ENCODE results near the gene L2HGDH. TPM values are rescaled to one million over a fixed set of nuclear protein-coding genes. Genes with fewer than 3 reads are reported as not detected.

L2HGDH gene
- total RNA-seq, 1 experiment from 2014 or later, result 16.9 TPM

- Histone ChIP-seq H3K36me3 (ENCODE audit: control insufficient read depth in 1 of 2, insufficient read depth in 2 of 2, low read length in 2 of 2) (no peaks in the 10 kb centered on the region), H4K20me1 (ENCODE audit: insufficient read depth) (no peaks in the 10 kb centered on the region), H3K9me2 (ENCODE audit: insufficient read depth) (no peaks in the 10 kb centered on the region), H3K9ac (ENCODE audit: low read length) (no peak overlapping the region), H2AFZ (ENCODE audit: low read depth, low read length, poor library complexity, severe bottlenecking) (no peak overlapping the region), H3K4me1 (ENCODE audit: control insufficient read depth in 1 of 2, insufficient read depth in 2 of 2, low read length in 2 of 2) (peaks cover 13 to 15% of the 10 kb centered on the region in 2 experiments), H3K79me2 (ENCODE audit: insufficient read depth, low read length) (peaks cover 31% of the 10 kb centered on the region), H3K27ac (ENCODE audit: low read depth, low read length) (no peak overlapping the region), H3K4me3 (replicated peaks in 1 of 2; ENCODE audit: low read depth in 1 of 2, low read length in 2 of 2) (no peak overlapping the region), H3K9me3 (ENCODE audit: control insufficient read depth in 1 of 2, insufficient read depth in 1 of 2, low read depth in 1 of 2, low read length in 2 of 2) (no peaks in the 10 kb centered on the region), H3K4me2 (ENCODE audit: low read length) (peak overlapping the region; percentile 24; the same call in 1 of the 2 replicates), H3K27me3 (ENCODE audit: insufficient read depth, low read length) (no peaks in the 10 kb centered on the region)
- ChIA-PET RAD21 (ENCODE audit: low non-redundant PET in 1 of 2, low total read pairs in 2 of 2, uncharacterized antibody in 2 of 2, unreplicated experiment in 2 of 2) (no interaction called here), CTCF (no interaction called here), POLR2A (interaction anchor here (0.6 kb wide), 2 partner anchors 100 to 658 kb away, joined by 3 read pairs; no protein-coding TSS in a partner anchor)
- intact Hi-C loops (cut with micrococcal nuclease), result no loop called here
- ATAC-seq, result no peak
- no TSS peak for BruUV-seq (replicated peaks)
- DNase-seq (ENCODE audit: low read depth, low spot score), result no peak
- no peak for TF ChIP-seq ZBTB33 (IDR thresholded peaks at IDR 0.05; ENCODE audit: extremely low read depth, insufficient replicate concordance, low read length)
- TF ChIP-seq ATF3 (IDR thresholded peaks at IDR 0.05), result no peak
- no peak for TF ChIP-seq ZFX (IDR thresholded peaks at IDR 0.05)
- no peak for TF ChIP-seq CTCF (IDR thresholded peaks at IDR 0.05 in 2 of 3, conservative IDR thresholded peaks at IDR 0.05 in 1 of 3; ENCODE audit: borderline replicate concordance in 1 of 3, insufficient read depth in 1 of 3, low read depth in 2 of 3, low read length in 2 of 3)
- no peak for TF ChIP-seq EGR1 (IDR thresholded peaks at IDR 0.05; ENCODE audit: low read depth)
- TF ChIP-seq CBX3 (IDR thresholded peaks at IDR 0.05; ENCODE audit: low read depth), result no peak
- TF ChIP-seq ZNF274 (IDR thresholded peaks at IDR 0.05; ENCODE audit: low read depth, low read length), result no peak
- TF ChIP-seq RAD21 (IDR thresholded peaks at IDR 0.05; ENCODE audit: low read depth), result no peak
- no peak for TF ChIP-seq EZH2phosphoT487 (IDR thresholded peaks at IDR 0.05; ENCODE audit: borderline replicate concordance)
- no peak for TF ChIP-seq POLR2A (IDR thresholded peaks at IDR 0.05; ENCODE audit: borderline replicate concordance, extremely low read depth, insufficient read depth, insufficient read length)
- TF ChIP-seq POLR2AphosphoS5 (IDR thresholded peaks at IDR 0.05; ENCODE audit: low read depth, low read length), result no peak
- TF ChIP-seq REST (IDR thresholded peaks at IDR 0.05; ENCODE audit: low read depth), result no peak
Measured at GRCh38 chr14:50225067-50225973, 86.7 kb downstream of the L2HGDH start.

Measured in HCT116 (cell line).